Kidney epithelial cell (primary cell): ENCODE results near the gene ZFP57. TPM values are rescaled to one million over a fixed set of nuclear protein-coding genes. Genes with fewer than 3 reads are reported as not detected.

Source experiments
- DNase-seq: peaks from one replicate; pipeline ENCODE4 v3.0.0-alpha.2; 2010; ENCODE audit warnings: low read depth
- H3K27me3 ChIP-seq: 2 replicates; pipeline ENCODE4 v1.6.0; 2011; ENCODE audit warnings: low read length; ENCODE audit not compliant: control insufficient read depth, insufficient read depth
- H3K36me3 ChIP-seq: 2 replicates; pipeline ENCODE4 v1.5.1; 2011; ENCODE audit warnings: low read length; ENCODE audit not compliant: control insufficient read depth, insufficient read depth
- H3K4me3 ChIP-seq: 2 replicates; pipeline ENCODE4 v1.5.1; 2011; ENCODE audit warnings: low read depth, mild to moderate bottlenecking, control low read depth, low read length
- CTCF ChIP-seq: IDR thresholded peaks from 2 replicates; pipeline ENCODE4 v1.5.1; 2011; ENCODE audit warnings: mild to moderate bottlenecking, moderate library complexity, low read length, control low read depth, inconsistent platforms; ENCODE audit not compliant: insufficient read depth, poor library complexity, severe bottlenecking
- total RNA-seq: library from RNA; depleted of rRNA; stranded (reverse); fragments of >200 nt; gene quantifications from 2 replicates; pipeline ENCODE4 v1.2.3, GENCODE V29; 2015

Gene ZFP57
- total RNA-seq, 1 donor from 2014 or later: 0.08 TPM

- peak; percentile 67 for TF ChIP-seq CTCF
- Histone ChIP-seq H3K36me3 (no peaks in the 10 kb centered on the region), H3K4me3 (no peak overlapping the region), H3K27me3 (no peaks in the 10 kb centered on the region)
- no peak for DNase-seq
Measured at GRCh38 chr6:29647927-29648642, 32.9 kb downstream of the ZFP57 start.

- Histone ChIP-seq H3K4me3 (no peak overlapping the region), H3K27me3 (peaks cover 2% of the 10 kb centered on the region), H3K36me3 (no peaks in the 10 kb centered on the region)
- no peak for DNase-seq
- TF ChIP-seq CTCF: no peak
Measured at GRCh38 chr6:29641430-29642148, 39.4 kb downstream of the ZFP57 start.

GRCh38 chr6:29637247-29637646 is 43.7 kb downstream of the ZFP57 start:
- TF ChIP-seq CTCF: no peak
- Histone ChIP-seq H3K27me3 (peaks cover 2% of the 10 kb centered on the region), H3K36me3 (no peaks in the 10 kb centered on the region), H3K4me3 (no peak overlapping the region)
- no peak for DNase-seq

- Histone ChIP-seq H3K36me3 (no peaks in the 10 kb centered on the region), H3K4me3 (peak overlapping the region; percentile 71), H3K27me3 (peaks cover 2% of the 10 kb centered on the region)
- no peak for TF ChIP-seq CTCF
- no peak for DNase-seq
Measured at GRCh38 chr6:29633534-29633905, 47.4 kb downstream of the ZFP57 start.

GRCh38 chr6:29632789-29633533 is 48.0 kb downstream of the ZFP57 start, which contains the start of gene GABBR1:
Gene GABBR1 (minus strand): TSS chr6:29633183. CDS start chr6:29632385, 798 bp downstream.
- Histone ChIP-seq H3K27me3 (peaks cover 2% of the 10 kb centered on the region), H3K4me3 (peak within 1 kb of the TSS; percentile 71), H3K36me3 (no peaks in the 10 kb centered on the region)
- no peak for DNase-seq
- TF ChIP-seq CTCF: no peak
